Measurements from ENCODE around the gene HEPACAM. TPM values are rescaled to one million over a fixed set of nuclear protein-coding genes. Genes with fewer than 3 reads are reported as not detected.

The HEPACAM gene
- polyA plus RNA-seq, 6 donors from 2014 or later: not detected

GRCh38 chr11:124874571-124875255 is 61.1 kb downstream of the HEPACAM start:
- Mint-ChIP-seq H3K9me3 (peaks cover 0 to 4% (median 0%) of the 10 kb centered on the region in 7 donors), H3K4me1 (peaks cover 16 to 25% (median 24%) of the 10 kb centered on the region in 3 donors), H3K4me3 (peak overlapping the region in 4 of 8 donors; percentile 33 to 79 (median 54)), H3K36me3 (peaks cover 0 to 15% of the 10 kb centered on the region in 2 donors), H3K27me3 (peaks cover 65 to 92% (median 86%) of the 10 kb centered on the region in 3 donors), H3K27ac (no peak overlapping the region)
- DNase-seq (no peak), ATAC-seq (ENCODE audit: low read depth in 2 of 2) (no peak)

GRCh38 chr11:124873951-124874350 is 61.9 kb downstream of the HEPACAM start:
- Mint-ChIP-seq H3K4me1 (peaks cover 23 to 30% (median 24%) of the 10 kb centered on the region in 3 donors), H3K27ac (no peak overlapping the region), H3K27me3 (peaks cover 67 to 92% (median 86%) of the 10 kb centered on the region in 3 donors), H3K9me3 (peaks cover 0 to 4% (median 0%) of the 10 kb centered on the region in 7 donors), H3K4me3 (peak overlapping the region in 3 of 8 donors; percentile 1 to 42 (median 5)), H3K36me3 (peaks cover 0 to 15% of the 10 kb centered on the region in 2 donors)
- ATAC-seq (ENCODE audit: low read depth in 2 of 2) (no peak), DNase-seq (no peak)

- peaks cover 68 to 92% (median 86%) of the 10 kb centered on the region in 3 donors for H3K27me3 Mint-ChIP-seq
- H3K36me3 Mint-ChIP-seq: peaks cover 0 to 8% of the 10 kb centered on the region in 2 donors
- no peak for DNase-seq
- no peak overlapping the region for H3K4me3 Mint-ChIP-seq
- peaks cover 28 to 33% (median 31%) of the 10 kb centered on the region in 3 donors for H3K4me1 Mint-ChIP-seq
- no peak overlapping the region for H3K27ac Mint-ChIP-seq
- H3K9me3 Mint-ChIP-seq: peaks cover 0 to 3% (median 0%) of the 10 kb centered on the region in 7 donors
- no peak for ATAC-seq (ENCODE audit: low read depth in 2 of 2)
Observed at GRCh38 chr11:124872741-124873140, 63.1 kb downstream of the HEPACAM start.

- DNase-seq (no peak), ATAC-seq (ENCODE audit: low read depth in 2 of 2) (no peak)
- Mint-ChIP-seq H3K36me3 (peaks cover 0 to 3% of the 10 kb centered on the region in 2 donors), H3K27ac (no peak overlapping the region), H3K4me1 (peaks cover 25 to 33% (median 31%) of the 10 kb centered on the region in 3 donors), H3K9me3 (peaks cover 0 to 3% (median 0%) of the 10 kb centered on the region in 7 donors), H3K4me3 (no peak overlapping the region), H3K27me3 (peaks cover 67 to 92% (median 86%) of the 10 kb centered on the region in 3 donors)
Observed at GRCh38 chr11:124872280-124872679, 63.6 kb downstream of the HEPACAM start.

GRCh38 chr11:124870430-124870829 is 65.4 kb downstream of the HEPACAM start:
- H3K4me3 Mint-ChIP-seq: peak overlapping the region in 2 of 8 donors; percentile 36 to 78
- DNase-seq (no peak), ATAC-seq (ENCODE audit: low read depth in 2 of 2) (no peak)
- peaks cover 68 to 96% (median 86%) of the 10 kb centered on the region in 3 donors for H3K27me3 Mint-ChIP-seq
- peaks cover 0 to 4% (median 0%) of the 10 kb centered on the region in 7 donors for H3K9me3 Mint-ChIP-seq
- no peaks in the 10 kb centered on the region for H3K36me3 Mint-ChIP-seq
- H3K27ac Mint-ChIP-seq: no peak overlapping the region
- H3K4me1 Mint-ChIP-seq: peaks cover 20 to 39% (median 35%) of the 10 kb centered on the region in 3 donors

GRCh38 chr11:124869856-124870387 is 65.9 kb downstream of the HEPACAM start:
- H3K27ac Mint-ChIP-seq: no peak overlapping the region
- ATAC-seq (ENCODE audit: low read depth in 2 of 2) (no peak), DNase-seq (no peak)
- H3K4me3 Mint-ChIP-seq: peak overlapping the region in 1 of 8 donors; percentile 36
- no peaks in the 10 kb centered on the region for H3K36me3 Mint-ChIP-seq
- peaks cover 14 to 39% (median 35%) of the 10 kb centered on the region in 3 donors for H3K4me1 Mint-ChIP-seq
- peaks cover 68 to 92% (median 81%) of the 10 kb centered on the region in 3 donors for H3K27me3 Mint-ChIP-seq
- peaks cover 0 to 4% (median 0%) of the 10 kb centered on the region in 7 donors for H3K9me3 Mint-ChIP-seq

- peaks cover 11 to 39% (median 38%) of the 10 kb centered on the region in 3 donors for H3K4me1 Mint-ChIP-seq
- DNase-seq (no peak), ATAC-seq (ENCODE audit: low read depth in 2 of 2) (no peak)
- H3K27ac Mint-ChIP-seq: no peak overlapping the region
- H3K4me3 Mint-ChIP-seq: peak overlapping the region in 2 of 8 donors; percentile 20 to 32
- H3K36me3 Mint-ChIP-seq: no peaks in the 10 kb centered on the region
- peaks cover 70 to 87% (median 77%) of the 10 kb centered on the region in 3 donors for H3K27me3 Mint-ChIP-seq
- peaks cover 0 to 4% (median 0%) of the 10 kb centered on the region in 7 donors for H3K9me3 Mint-ChIP-seq
Observed at GRCh38 chr11:124869331-124869730, 66.5 kb downstream of the HEPACAM start.

Other genes starting within 250 kb of the HEPACAM start
- 1 to 10 TPM; 1.3 to 8.3 (median 6.0) TPM for gene NRGN, start 196.1 kb downstream of the HEPACAM start, polyA plus RNA-seq (ENCODE audit: low read depth in 6 of 6)
- gene VSIG2, start 183.8 kb downstream of the HEPACAM start, polyA plus RNA-seq (ENCODE audit: low read depth in 6 of 6): under 1 TPM in 1 of 6 donors, not detected in 5; 0.29 TPM
- 10 to 100 TPM; 13.6 to 25.3 (median 19.1) TPM for gene ESAM, start 173.8 kb downstream of the HEPACAM start, polyA plus RNA-seq (ENCODE audit: low read depth in 6 of 6)
- gene MSANTD2, start 135.6 kb downstream of the HEPACAM start, polyA plus RNA-seq (ENCODE audit: low read depth in 6 of 6): 1 to 10 TPM in 5 of 6 donors, not detected in 1; 2.5 to 8.1 (median 3.4) TPM
- 1 to 10 TPM in 1 of 6 donors, under 1 TPM in 3, not detected in 2; 0.21 to 2.0 (median 0.69) TPM for gene ROBO3, start 70.6 kb downstream of the HEPACAM start, polyA plus RNA-seq (ENCODE audit: low read depth in 6 of 6)
- gene ROBO4, start 38.2 kb downstream of the HEPACAM start, polyA plus RNA-seq (ENCODE audit: low read depth in 6 of 6): not detected
- not detected for gene HEPN1, start 16.8 kb downstream of the HEPACAM start, polyA plus RNA-seq (ENCODE audit: low read depth in 6 of 6)
- 1 to 10 TPM in 1 of 6 donors, under 1 TPM in 4, not detected in 1; 0.33 to 1.5 (median 0.72) TPM for gene CCDC15, start 18.2 kb upstream of the HEPACAM start, polyA plus RNA-seq (ENCODE audit: low read depth in 6 of 6)
- 1 to 10 TPM in 4 of 6 donors, under 1 TPM in 2; 0.48 to 2.4 (median 1.8) TPM for gene SLC37A2, start 127.3 kb upstream of the HEPACAM start, polyA plus RNA-seq (ENCODE audit: low read depth in 6 of 6)
- gene TMEM218, start 175.6 kb upstream of the HEPACAM start, polyA plus RNA-seq (ENCODE audit: low read depth in 6 of 6): 10 to 100 TPM; 30.4 to 53.0 (median 36.7) TPM
- gene PKNOX2, start 228.7 kb upstream of the HEPACAM start, polyA plus RNA-seq (ENCODE audit: low read depth in 6 of 6): not detected

Data from naive B cell (primary cell).